SU-DHL-6 (cell line): ENCODE results near the gene TRIM9.

ENCODE experiments used
- H2AFZ ChIP-seq: fragments of 200-600 bp; sonication (generic); 2 replicates; pipeline ENCODE4 v1.6.1; 2014; ENCODE audit warnings: low read depth, mild to moderate bottlenecking, moderate library complexity, mixed read lengths, antibody characterized with exemption, low read length; ENCODE audit not compliant: severe bottlenecking
- H3F3A ChIP-seq: fragments of 200-600 bp; shearing (Covaris generic); 2 replicates; pipeline ENCODE4 v1.6.0; 2016; ENCODE audit warnings: antibody characterized with exemption, mild to moderate bottlenecking; ENCODE audit not compliant: insufficient read depth
- H3K27ac ChIP-seq: fragments of 200-600 bp; sonication (generic); 2 replicates; pipeline ENCODE4 v1.5.1; 2016; ENCODE audit warnings: low read depth, mild to moderate bottlenecking, low read length, moderate library complexity, mixed read lengths
- H3K27me3 ChIP-seq: fragments of 200-600 bp; sonication (generic), shearing (Covaris generic); 2 replicates; pipeline ENCODE4 v1.6.0; 2014; ENCODE audit warnings: mild to moderate bottlenecking, low read length
- H3K36me3 ChIP-seq: fragments of 200-600 bp; sonication (generic); 2 replicates; pipeline ENCODE4 v1.6.1; 2014; ENCODE audit warnings: mild to moderate bottlenecking, low read length, mixed read lengths
- H3K4me2 ChIP-seq: fragments of 300-600, 200-600 bp; shearing (Covaris generic), sonication (generic); 2 replicates; pipeline ENCODE4 v1.6.0; 2014; ENCODE audit warnings: low read length, low read depth, mild to moderate bottlenecking; ENCODE audit not compliant: poor library complexity, severe bottlenecking
- H3K4me3 ChIP-seq: fragments of 200-600 bp; sonication (generic); 2 replicates; pipeline ENCODE4 v1.5.1; 2014; ENCODE audit warnings: antibody characterized with exemption, low read length, mild to moderate bottlenecking, mixed read lengths; ENCODE audit not compliant: insufficient read depth, poor library complexity, severe bottlenecking
- H3K79me2 ChIP-seq: fragments of 200-600 bp; sonication (generic); 2 replicates; pipeline ENCODE4 v1.6.1; 2014; ENCODE audit warnings: mild to moderate bottlenecking, low read length, moderate library complexity; ENCODE audit not compliant: insufficient read depth
- H3K9ac ChIP-seq: fragments of 200-600 bp; sonication (generic); 2 replicates; pipeline ENCODE4 v1.7.0; 2014; ENCODE audit warnings: mild to moderate bottlenecking, low read length
- H3K9me2 ChIP-seq: fragments of 200-600 bp; sonication (generic); replicated peaks from 2 replicates; pipeline ENCODE4 v1.6.1; 2014; ENCODE audit warnings: low read length; ENCODE audit not compliant: insufficient read depth
- H3K9me3 ChIP-seq: fragments of 200-600 bp; sonication (generic); 2 replicates; pipeline ENCODE4 v1.6.1; 2014; ENCODE audit warnings: low read length, mixed read lengths; ENCODE audit not compliant: insufficient read depth
- H4K20me1 ChIP-seq: fragments of 200-600 bp; sonication (generic); 2 replicates; pipeline ENCODE4 v1.6.1; 2014; ENCODE audit warnings: low read depth, mild to moderate bottlenecking, antibody characterized with exemption, low read length, moderate library complexity, mixed read lengths
- EZH2phosphoT487 ChIP-seq: fragments of 200-600 bp; sonication (generic), shearing (Covaris generic); conservative IDR thresholded peaks from 2 replicates; pipeline ENCODE4 v1.6.1; 2018; ENCODE audit warnings: mild to moderate bottlenecking, antibody characterized with exemption, low read length, moderate library complexity, mixed read lengths
- TF ChIP-seq, protein P1 (sequence below): fragments of 200-600 bp; sonication (generic); IDR thresholded peaks from one replicate; pipeline ENCODE4 v1.5.1; 2017; ENCODE audit warnings: antibody characterized with exemption, mild to moderate bottlenecking, low read length, moderate library complexity; ENCODE audit not compliant: insufficient read depth, poor library complexity, severe bottlenecking

Gene TRIM9

DNA sequence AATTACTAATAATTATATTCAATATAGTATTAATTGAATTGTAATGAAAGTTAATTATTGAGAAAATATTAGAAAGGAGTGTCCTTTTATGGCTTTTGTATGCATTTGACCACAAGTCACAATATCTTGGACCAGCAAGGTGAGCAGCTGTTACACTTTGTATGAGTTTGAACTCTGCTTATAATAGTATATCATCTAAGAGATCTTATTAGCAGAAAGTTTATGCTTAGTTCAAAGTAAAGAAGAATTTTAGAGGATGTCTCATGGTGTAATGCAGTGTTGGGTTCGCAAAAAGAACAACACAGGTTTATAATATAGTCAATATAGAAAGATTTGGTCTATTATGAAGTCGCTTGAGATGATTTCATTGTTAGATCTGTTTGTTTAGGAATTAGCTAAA lies 2.0 kb upstream of the TRIM9 start:
- no peak overlapping the region for H3K27ac ChIP-seq
- H4K20me1 ChIP-seq, result no peaks in the 10 kb centered on the region
- no peaks in the 10 kb centered on the region for H3K9me2 ChIP-seq
- no peaks in the 10 kb centered on the region for H3K79me2 ChIP-seq
- H2AFZ ChIP-seq, result no peak overlapping the region
- no peaks in the 10 kb centered on the region for H3K9me3 ChIP-seq
- H3K4me3 ChIP-seq, result no peak overlapping the region
- H3F3A ChIP-seq, result no peaks in the 10 kb centered on the region
- no peaks in the 10 kb centered on the region for H3K36me3 ChIP-seq
- H3K9ac ChIP-seq, result no peak overlapping the region
- no peaks in the 10 kb centered on the region for H3K27me3 ChIP-seq
- no peak overlapping the region for H3K4me2 ChIP-seq
- TF ChIP-seq EZH2phosphoT487, result no peak

DNA sequence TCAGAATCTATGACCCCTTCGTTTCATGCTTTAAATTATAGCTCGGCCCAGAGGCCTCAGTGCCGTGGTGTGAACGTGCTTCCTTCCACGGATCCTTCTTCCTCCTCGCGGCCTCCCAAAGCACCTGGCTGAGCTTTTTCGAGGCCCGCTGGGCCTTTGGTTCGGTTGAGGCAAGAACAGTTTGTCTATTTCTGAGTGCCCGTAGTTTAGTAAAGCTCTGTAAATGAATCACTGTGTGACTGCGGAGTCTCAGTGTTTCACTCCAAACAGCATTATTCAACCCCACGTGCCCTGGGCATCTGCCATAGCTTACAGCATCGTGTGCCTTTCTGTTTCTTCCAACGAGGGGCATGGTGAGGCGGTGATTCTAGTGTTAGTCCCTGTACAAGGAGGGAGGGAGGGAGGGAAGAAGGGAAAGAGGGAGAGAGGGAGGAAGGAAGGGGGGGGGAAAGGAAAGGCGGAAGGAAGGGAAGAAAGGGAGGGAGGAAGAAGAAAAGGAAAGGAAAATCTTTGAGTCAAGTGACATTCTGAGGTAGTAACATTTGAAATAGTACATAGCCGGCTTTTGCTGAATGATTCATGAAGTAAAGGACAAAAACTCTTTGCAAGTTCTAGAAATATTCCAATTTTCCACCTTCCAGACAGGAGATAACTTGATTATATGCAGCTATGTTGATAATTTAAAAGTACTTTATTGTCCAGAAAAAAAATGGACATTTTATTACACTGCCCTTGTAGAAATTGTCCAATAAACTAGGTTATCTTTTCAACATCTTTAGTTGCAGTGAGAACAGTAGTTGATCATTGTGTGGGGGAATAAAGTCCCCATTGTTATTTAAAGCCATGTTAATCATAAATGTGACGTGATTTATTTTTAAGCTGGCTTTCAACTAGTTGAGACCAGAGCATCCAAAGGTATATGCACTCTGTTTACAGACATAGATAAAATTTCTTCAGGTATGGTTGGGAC lies 1.2 kb upstream of the TRIM9 start:
- Histone ChIP-seq H3K9me3 (no peaks in the 10 kb centered on the region), H3F3A (no peaks in the 10 kb centered on the region), H3K79me2 (no peaks in the 10 kb centered on the region), H3K4me2 (peak overlapping the region; percentile 78), H2AFZ (peak overlapping the region; percentile 96), H4K20me1 (no peaks in the 10 kb centered on the region), H3K27ac (no peak overlapping the region), H3K4me3 (peak overlapping the region; percentile 77), H3K9ac (peak overlapping the region; percentile 58), H3K9me2 (no peaks in the 10 kb centered on the region), H3K36me3 (no peaks in the 10 kb centered on the region), H3K27me3 (no peaks in the 10 kb centered on the region)
- TF ChIP-seq EZH2phosphoT487, result no peak
- TF ChIP-seq, protein P1, sequence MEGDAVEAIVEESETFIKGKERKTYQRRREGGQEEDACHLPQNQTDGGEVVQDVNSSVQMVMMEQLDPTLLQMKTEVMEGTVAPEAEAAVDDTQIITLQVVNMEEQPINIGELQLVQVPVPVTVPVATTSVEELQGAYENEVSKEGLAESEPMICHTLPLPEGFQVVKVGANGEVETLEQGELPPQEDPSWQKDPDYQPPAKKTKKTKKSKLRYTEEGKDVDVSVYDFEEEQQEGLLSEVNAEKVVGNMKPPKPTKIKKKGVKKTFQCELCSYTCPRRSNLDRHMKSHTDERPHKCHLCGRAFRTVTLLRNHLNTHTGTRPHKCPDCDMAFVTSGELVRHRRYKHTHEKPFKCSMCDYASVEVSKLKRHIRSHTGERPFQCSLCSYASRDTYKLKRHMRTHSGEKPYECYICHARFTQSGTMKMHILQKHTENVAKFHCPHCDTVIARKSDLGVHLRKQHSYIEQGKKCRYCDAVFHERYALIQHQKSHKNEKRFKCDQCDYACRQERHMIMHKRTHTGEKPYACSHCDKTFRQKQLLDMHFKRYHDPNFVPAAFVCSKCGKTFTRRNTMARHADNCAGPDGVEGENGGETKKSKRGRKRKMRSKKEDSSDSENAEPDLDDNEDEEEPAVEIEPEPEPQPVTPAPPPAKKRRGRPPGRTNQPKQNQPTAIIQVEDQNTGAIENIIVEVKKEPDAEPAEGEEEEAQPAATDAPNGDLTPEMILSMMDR, result no peak

DNA sequence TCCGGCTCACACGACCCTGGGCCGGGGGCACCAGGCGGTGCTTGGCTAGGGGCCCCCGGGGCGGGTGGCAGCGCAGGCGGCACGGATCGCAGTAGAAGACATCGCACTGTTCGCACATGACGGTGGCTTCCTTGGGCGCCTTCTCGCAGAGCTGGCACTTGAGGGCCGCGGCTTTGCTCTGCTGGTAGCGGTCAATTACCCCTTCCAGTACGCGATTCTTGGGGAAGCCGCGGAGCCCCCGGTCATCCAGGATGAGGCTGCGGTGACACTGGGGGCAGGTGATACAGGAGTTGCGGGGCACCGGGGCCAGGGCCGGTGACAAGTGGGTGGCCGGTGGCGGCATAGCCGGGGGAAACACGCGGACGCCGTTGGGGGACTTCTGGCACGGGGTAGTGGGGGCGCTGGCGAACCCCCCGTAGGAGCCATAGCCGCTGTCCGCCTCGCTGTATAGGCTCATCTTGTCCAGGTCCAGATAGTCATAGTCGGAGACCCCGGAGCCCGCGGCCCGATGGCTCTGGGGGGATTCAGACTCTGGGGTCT lies 553 bp downstream of the TRIM9 start:
- peak overlapping the region; percentile 58 for H3K9ac ChIP-seq
- peak overlapping the region; percentile 78 for H3K4me2 ChIP-seq
- TF ChIP-seq, protein P1, result no peak
- no peak for TF ChIP-seq EZH2phosphoT487
- H3K27me3 ChIP-seq, result no peaks in the 10 kb centered on the region
- H3K36me3 ChIP-seq, result no peaks in the 10 kb centered on the region
- no peaks in the 10 kb centered on the region for H3K9me3 ChIP-seq
- peak overlapping the region; percentile 77 for H3K4me3 ChIP-seq
- H3K27ac ChIP-seq, result no peak overlapping the region
- H2AFZ ChIP-seq, result peak overlapping the region; percentile 94
- no peaks in the 10 kb centered on the region for H3K9me2 ChIP-seq
- H4K20me1 ChIP-seq, result no peaks in the 10 kb centered on the region
- no peaks in the 10 kb centered on the region for H3K79me2 ChIP-seq
- no peaks in the 10 kb centered on the region for H3F3A ChIP-seq
